Tibial artery (tissue), 4 donors: ENCODE measurements around the gene NUP210L.
"Not testable (repeated sequence)": the region's sequence is repeated elsewhere in the genome, so short reads cannot be mapped to it uniquely, and the experiment has no call there.

Source experiments
- DNase-seq, 2 donors: peaks; one replicate each; pipeline ENCODE4 v3.0.0-alpha.2; 2019
- H3K27ac ChIP-seq, 2 donors: fragments of 200-600 bp; sonication (generic) in 1 of 2; 1 replicate in 1 of 2; 2 replicates in 1 of 2; pipeline ENCODE4 v1.5.1; 2018 to 2019; ENCODE audit warnings: mild to moderate bottlenecking in 1 of 2
- H3K27me3 ChIP-seq, 2 donors: fragments of 200-600 bp; sonication (generic) in 1 of 2; one replicate each; pipeline versions ENCODE4 v1.5.1 to v1.6.0; 2016 to 2019
- H3K36me3 ChIP-seq, 3 donors: fragments of 200-600 bp; sonication (generic) in 2 of 3; one replicate each; pipeline ENCODE4 v1.5.1; 2016 to 2019; ENCODE audit warnings: mild to moderate bottlenecking in 2 of 3
- H3K4me1 ChIP-seq, 4 donors: fragments of 200-600 bp; sonication (generic) in 2 of 4; 1 replicate in 3 of 4; 2 replicates in 1 of 4; pipeline ENCODE4 v1.5.1; 2016 to 2019
- H3K4me3 ChIP-seq, 2 donors: fragments of 200-600 bp; sonication (generic) in 1 of 2; 1 replicate in 1 of 2; 2 replicates in 1 of 2; pipeline ENCODE4 v1.5.1; 2018 to 2019; ENCODE audit warnings: mild to moderate bottlenecking in 2 of 2
- H3K9me3 ChIP-seq, 3 donors: fragments of 200-600 bp; sonication (generic) in 1 of 3; one replicate each; pipeline ENCODE4 v1.5.1; 2016 to 2019
- CTCF ChIP-seq, 2 experiments: fragments of 200-600 bp in 1 of 2; fragments of 450-650 bp in 1 of 2; IDR thresholded peaks; one replicate each; pipeline ENCODE4 v1.5.1; 2017 to 2019; ENCODE audit warnings: antibody characterized with exemption in 2 of 2, mild to moderate bottlenecking in 1 of 2, moderate library complexity in 1 of 2
- intact Hi-C: fragments of 100-400 bp; cut with DNase I; formaldehyde crosslinking; loops from one replicate; pipeline ENCODE4 v1.15.0; 2023; ENCODE audit warnings: low total_unique reads

Gene NUP210L

GRCh38 chr1:154117642-154118041 is 37.2 kb downstream of the NUP210L start:
- no peaks in the 10 kb centered on the region for H3K4me1 ChIP-seq
- no peaks in the 10 kb centered on the region for H3K36me3 ChIP-seq
- H3K27me3 ChIP-seq = no peaks in the 10 kb centered on the region
- no peak for TF ChIP-seq CTCF (IDR thresholded peaks at IDR 0.05)
- H3K9me3 ChIP-seq = no peaks in the 10 kb centered on the region
- intact Hi-C loops = no loop called here
- H3K27ac ChIP-seq = no peak overlapping the region
- no peak overlapping the region for H3K4me3 ChIP-seq
- no peak for DNase-seq

DNA sequence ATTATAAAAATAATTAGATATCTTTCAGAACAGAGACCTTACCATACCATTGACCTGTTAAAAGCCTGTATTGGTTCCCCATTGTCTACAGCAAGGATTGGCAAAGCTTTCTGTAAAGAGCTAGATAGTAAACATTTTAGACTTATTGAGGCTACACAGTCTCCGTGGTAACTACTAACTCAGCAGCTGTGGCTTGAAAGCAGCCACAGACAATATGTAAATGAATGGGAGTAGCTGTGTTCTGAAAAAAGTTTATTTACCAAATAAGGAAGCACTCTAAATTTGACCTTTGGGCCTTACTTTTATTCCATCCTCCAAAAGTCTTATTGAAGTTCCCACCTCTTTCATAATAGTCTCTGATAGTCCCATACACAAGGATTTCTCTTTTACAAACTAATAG is 39.7 kb downstream of the NUP210L start:
- DNase-seq = no peak
- H3K27ac ChIP-seq = no peak overlapping the region
- no peaks in the 10 kb centered on the region for H3K27me3 ChIP-seq
- H3K4me1 ChIP-seq = no peaks in the 10 kb centered on the region
- no peak for TF ChIP-seq CTCF (IDR thresholded peaks at IDR 0.05)
- H3K4me3 ChIP-seq = no peak overlapping the region
- no peaks in the 10 kb centered on the region for H3K36me3 ChIP-seq
- intact Hi-C loops = no loop called here
- H3K9me3 ChIP-seq = no peaks in the 10 kb centered on the region

DNA sequence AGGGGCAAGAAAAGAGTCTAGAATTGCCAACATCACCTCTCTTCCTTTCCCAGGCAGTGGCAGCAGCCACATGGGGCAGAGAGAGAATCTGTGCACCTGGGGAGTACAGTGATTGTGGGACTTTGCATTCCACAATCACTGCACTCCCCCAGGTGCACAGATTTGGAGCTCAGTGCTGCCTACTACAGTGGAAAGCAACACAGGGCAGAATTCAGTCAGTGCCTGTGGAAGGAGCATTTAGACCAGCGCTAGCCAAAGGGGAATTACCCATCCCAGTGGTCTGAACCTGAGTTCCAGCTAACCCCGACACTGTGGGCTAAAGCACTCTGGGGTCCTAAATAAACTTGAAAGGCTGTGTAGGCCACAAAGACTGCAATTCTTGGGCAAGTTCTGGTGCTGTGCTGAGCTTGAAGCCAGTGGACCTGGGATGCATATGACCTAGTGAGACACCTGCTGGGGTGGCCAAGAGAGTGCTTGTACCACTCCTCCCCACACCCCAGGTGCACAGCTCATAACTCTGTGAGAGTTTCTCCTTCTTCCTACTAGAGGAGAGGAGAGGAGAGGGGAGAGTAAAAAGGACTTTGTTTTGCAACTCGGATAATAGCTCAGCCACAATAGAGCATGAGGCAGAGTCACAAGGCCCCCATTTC is 50.3 kb downstream of the NUP210L start:
- no peak overlapping the region for H3K27ac ChIP-seq
- no peak for DNase-seq
- H3K4me1 ChIP-seq = no peaks in the 10 kb centered on the region
- intact Hi-C loops = no loop called here
- H3K27me3 ChIP-seq = no peaks in the 10 kb centered on the region
- H3K36me3 ChIP-seq = no peaks in the 10 kb centered on the region
- H3K9me3 ChIP-seq = no peaks in the 10 kb centered on the region
- no peak overlapping the region for H3K4me3 ChIP-seq
- TF ChIP-seq CTCF (IDR thresholded peaks at IDR 0.05) = no peak

DNA sequence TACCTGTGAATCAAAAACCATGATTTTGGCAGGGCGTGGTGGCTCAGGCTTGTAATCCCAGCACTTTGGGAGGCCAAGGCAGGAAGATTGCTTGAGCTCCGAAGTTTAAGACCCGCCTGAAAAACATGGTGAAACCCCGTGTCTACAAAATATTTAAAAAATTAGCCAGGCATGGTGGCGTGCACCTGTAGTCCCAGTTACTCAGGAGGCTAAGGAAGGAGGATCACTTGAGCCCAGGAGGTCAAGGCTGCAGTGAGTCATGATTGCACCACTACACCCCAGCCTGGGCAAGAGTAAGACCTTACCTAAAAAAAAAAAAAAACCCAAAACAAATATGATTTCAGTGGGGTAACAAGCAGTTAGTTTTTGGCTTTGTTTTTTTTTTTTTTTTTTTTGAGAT is 54.7 kb downstream of the NUP210L start:
- intact Hi-C loops, H3K4me3 ChIP-seq, H3K36me3 ChIP-seq: not testable (repeated sequence)

GRCh38 chr1:154097873-154098272 is 57.0 kb downstream of the NUP210L start:
- no peak for TF ChIP-seq CTCF (IDR thresholded peaks at IDR 0.05)
- Histone ChIP-seq H3K4me3 (no peak overlapping the region), H3K27me3 (no peaks in the 10 kb centered on the region), H3K27ac (no peak overlapping the region), H3K36me3 (no peaks in the 10 kb centered on the region), H3K9me3 (no peaks in the 10 kb centered on the region), H3K4me1 (no peaks in the 10 kb centered on the region)
- intact Hi-C loops = no loop called here
- no peak for DNase-seq

More for the DNA sequence above, 54.7 kb downstream of the NUP210L start:
- not testable (repeated sequence) for H3K27me3 ChIP-seq, H3K9me3 ChIP-seq, H3K4me1 ChIP-seq, H3K27ac ChIP-seq, DNase-seq

DNA sequence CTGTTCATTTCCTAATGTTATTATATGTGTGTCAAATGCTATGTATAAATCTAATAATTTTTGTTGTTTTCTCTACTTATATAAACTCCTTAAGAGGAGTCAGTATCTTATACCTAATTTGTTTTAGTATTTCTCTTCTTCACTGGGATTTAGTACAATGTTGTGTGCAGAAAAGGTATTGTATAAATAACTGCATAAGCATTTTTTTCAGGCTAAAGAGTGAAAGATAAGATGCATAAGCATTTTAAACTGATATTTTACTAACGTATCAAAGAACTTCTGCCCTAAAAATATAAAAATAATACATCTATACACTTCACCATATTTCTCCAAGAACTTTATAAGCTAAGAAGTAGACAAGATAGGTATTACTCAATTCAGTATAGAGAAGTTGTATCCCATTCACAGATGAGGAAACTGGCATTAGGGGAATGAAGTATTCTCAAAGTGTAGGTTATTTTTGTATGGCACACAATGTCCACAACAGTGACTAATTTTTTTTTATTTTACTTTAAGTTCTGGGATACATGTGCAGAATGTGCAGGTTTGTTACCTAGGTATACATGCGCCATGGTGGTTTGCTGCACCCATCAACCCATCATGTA is 59.3 kb downstream of the NUP210L start:
- no peaks in the 10 kb centered on the region for H3K9me3 ChIP-seq
- intact Hi-C loops = no loop called here
- no peak overlapping the region for H3K4me3 ChIP-seq
- DNase-seq = no peak
- TF ChIP-seq CTCF (IDR thresholded peaks at IDR 0.05) = no peak
- H3K4me1 ChIP-seq = no peaks in the 10 kb centered on the region
- H3K27me3 ChIP-seq = no peaks in the 10 kb centered on the region
- H3K27ac ChIP-seq = no peak overlapping the region
- H3K36me3 ChIP-seq = no peaks in the 10 kb centered on the region
